NT2/D1 (cell line): Measurements from ENCODE around the gene ARSB.
"Not testable (repeated sequence)": the region's sequence is repeated elsewhere in the genome, so short reads cannot be mapped to it uniquely, and the experiment has no call there.

Experiments
- DNase-seq: peaks from one replicate; pipeline ENCODE4 v3.0.0-alpha.2; 2011; ENCODE audit warnings: low read depth, low spot score
- H3K27me3 ChIP-seq: 2 replicates; pipeline ENCODE4 v1.6.0; 2011; ENCODE audit warnings: mild to moderate bottlenecking; ENCODE audit not compliant: insufficient read length, insufficient read depth
- H3K36me3 ChIP-seq: 2 replicates; pipeline ENCODE4 v1.6.1; 2011; ENCODE audit warnings: mild to moderate bottlenecking, low read length, mixed read lengths; ENCODE audit not compliant: insufficient read depth, insufficient read length
- H3K4me1 ChIP-seq: 2 replicates; pipeline ENCODE4 v1.5.1; 2011; ENCODE audit not compliant: insufficient read depth, insufficient read length
- H3K4me3 ChIP-seq: 2 replicates; pipeline ENCODE4 v1.5.1; 2011; ENCODE audit warnings: low read depth; ENCODE audit not compliant: insufficient read length
- H3K9ac ChIP-seq: 2 replicates; pipeline ENCODE4 v1.6.0; 2011; ENCODE audit warnings: low read depth; ENCODE audit not compliant: insufficient read length
- H3K9me3 ChIP-seq: 2 replicates; pipeline ENCODE4 v1.5.1; 2011; ENCODE audit warnings: mild to moderate bottlenecking, low read length; ENCODE audit not compliant: insufficient read depth
- SUZ12 ChIP-seq: IDR thresholded peaks from 2 replicates; pipeline ENCODE4 v1.6.1; 2011; ENCODE audit not compliant: insufficient read length, insufficient read depth; ENCODE audit errors: extremely low read depth
- YY1 ChIP-seq: IDR thresholded peaks from 2 replicates; pipeline ENCODE4 v1.6.1; 2011; ENCODE audit not compliant: insufficient read length, insufficient read depth
- ZNF274 ChIP-seq: IDR thresholded peaks from 2 replicates; pipeline ENCODE4 v1.6.1; 2011; ENCODE audit warnings: mild to moderate bottlenecking, low read depth, low read length

The ARSB gene

GRCh38 chr5:78763659-78764189 lies 221.4 kb downstream of the ARSB start:
- no peak for TF ChIP-seq YY1
- no peak for TF ChIP-seq SUZ12
- TF ChIP-seq ZNF274, result no peak
- Histone ChIP-seq H3K36me3 (no peaks in the 10 kb centered on the region), H3K9me3 (0 out of 2 replicates have a peak, but pooled peaks cover 5% of the 10 kb centered on the region), H3K4me1 (no peaks in the 10 kb centered on the region), H3K9ac (no peak overlapping the region), H3K4me3 (no peak overlapping the region), H3K27me3 (no peaks in the 10 kb centered on the region)
- DNase-seq, result no peak

GRCh38 chr5:78762743-78763142 lies 222.4 kb downstream of the ARSB start:
- not testable (repeated sequence) for H3K36me3 ChIP-seq, H3K27me3 ChIP-seq, H3K4me1 ChIP-seq, H3K9ac ChIP-seq, DNase-seq, H3K4me3 ChIP-seq, H3K9me3 ChIP-seq

- Histone ChIP-seq H3K4me1 (no peaks in the 10 kb centered on the region), H3K27me3 (no peaks in the 10 kb centered on the region), H3K36me3 (no peaks in the 10 kb centered on the region), H3K9me3 (0 out of 2 replicates have a peak, but pooled peaks cover 5% of the 10 kb centered on the region), H3K4me3 (no peak overlapping the region), H3K9ac (no peak overlapping the region)
- DNase-seq, result no peak
- TF ChIP-seq YY1 (no peak), ZNF274 (no peak), SUZ12 (no peak)
Measured at GRCh38 chr5:78761840-78762239, 223.3 kb downstream of the ARSB start.

GRCh38 chr5:78760770-78761169 lies 224.3 kb downstream of the ARSB start:
- no peak for DNase-seq
- Histone ChIP-seq H3K4me3 (no peak overlapping the region), H3K9ac (no peak overlapping the region), H3K36me3 (no peaks in the 10 kb centered on the region), H3K9me3 (0 out of 2 replicates have a peak, but pooled peaks cover 5% of the 10 kb centered on the region), H3K27me3 (no peaks in the 10 kb centered on the region), H3K4me1 (no peaks in the 10 kb centered on the region)
- TF ChIP-seq ZNF274 (no peak), SUZ12 (no peak), YY1 (no peak)

GRCh38 chr5:78760366-78760765 lies 224.7 kb downstream of the ARSB start:
- no peak for DNase-seq

GRCh38 chr5:78758169-78758839 lies 226.8 kb downstream of the ARSB start:
- no peaks in the 10 kb centered on the region for H3K27me3 ChIP-seq
- H3K9me3 ChIP-seq, result no peaks in the 10 kb centered on the region
- no peak overlapping the region for H3K9ac ChIP-seq
- H3K4me3 ChIP-seq, result no peak overlapping the region
- TF ChIP-seq YY1, result no peak
- no peak for TF ChIP-seq SUZ12
- no peak for TF ChIP-seq ZNF274
- H3K4me1 ChIP-seq, result no peaks in the 10 kb centered on the region
- DNase-seq, result no peak
- H3K36me3 ChIP-seq, result no peaks in the 10 kb centered on the region

More at GRCh38 chr5:78760366-78760765, 224.7 kb downstream of the ARSB start:
- no peaks in the 10 kb centered on the region for H3K4me1 ChIP-seq
- no peak overlapping the region for H3K9ac ChIP-seq
- TF ChIP-seq SUZ12 (no peak), YY1 (no peak)
- H3K4me3 ChIP-seq, result no peak overlapping the region
- H3K9me3 ChIP-seq, result 0 out of 2 replicates have a peak, but pooled peaks cover 5% of the 10 kb centered on the region
- no peaks in the 10 kb centered on the region for H3K27me3 ChIP-seq
- no peaks in the 10 kb centered on the region for H3K36me3 ChIP-seq

- Histone ChIP-seq H3K27me3 (no peaks in the 10 kb centered on the region), H3K4me3 (no peak overlapping the region), H3K36me3 (no peaks in the 10 kb centered on the region), H3K4me1 (no peaks in the 10 kb centered on the region), H3K9me3 (no peaks in the 10 kb centered on the region), H3K9ac (no peak overlapping the region)
- no peak for DNase-seq
- no peak for TF ChIP-seq SUZ12
- TF ChIP-seq YY1, result no peak
- no peak for TF ChIP-seq ZNF274
Measured at GRCh38 chr5:78757269-78758053, 227.6 kb downstream of the ARSB start.
